Mucosa of gallbladder (tissue), 1 donor: ENCODE measurements around the gene MADD. TPM values are rescaled to one million over a fixed set of nuclear protein-coding genes. Genes with fewer than 3 reads are reported as not detected.

ENCODE experiments used
- DNase-seq: peaks from one replicate; pipeline ENCODE4 v3.0.0-alpha.2; 2020; ENCODE audit warnings: low spot score
- total RNA-seq: library from RNA; stranded (reverse); gene quantifications from one replicate; pipeline ENCODE4 v1.2.1, GENCODE V29; 2021
- donor health status: DM: no; HTN: no; CAD: no.

MADD gene
- total RNA-seq, 1 donor from 2014 or later: 57.1 TPM

- DNase-seq: no peak
Measured at GRCh38 chr11:47251751-47252150, 18.2 kb upstream of the MADD start.

DNA sequence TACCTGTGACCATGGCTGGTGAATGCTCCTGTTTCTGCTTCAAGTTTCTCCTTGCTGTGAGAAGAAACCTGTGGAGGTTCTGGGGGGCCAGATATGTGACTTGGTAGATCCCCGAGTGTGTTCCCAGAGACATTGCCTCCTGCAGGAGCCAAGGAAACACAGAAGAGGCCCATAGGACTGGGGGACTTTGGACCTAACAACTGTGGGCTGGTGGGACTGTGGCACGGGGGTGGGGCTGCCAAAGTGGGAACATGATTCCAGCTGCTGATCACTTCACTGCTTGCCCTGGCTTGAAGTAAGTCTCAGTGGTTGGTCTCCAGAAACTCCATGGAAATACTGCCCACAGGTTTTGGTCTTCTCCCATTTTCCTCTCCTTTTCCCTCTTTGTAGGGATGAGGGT lies 16.3 kb upstream of the MADD start:
- DNase-seq: no peak

DNA sequence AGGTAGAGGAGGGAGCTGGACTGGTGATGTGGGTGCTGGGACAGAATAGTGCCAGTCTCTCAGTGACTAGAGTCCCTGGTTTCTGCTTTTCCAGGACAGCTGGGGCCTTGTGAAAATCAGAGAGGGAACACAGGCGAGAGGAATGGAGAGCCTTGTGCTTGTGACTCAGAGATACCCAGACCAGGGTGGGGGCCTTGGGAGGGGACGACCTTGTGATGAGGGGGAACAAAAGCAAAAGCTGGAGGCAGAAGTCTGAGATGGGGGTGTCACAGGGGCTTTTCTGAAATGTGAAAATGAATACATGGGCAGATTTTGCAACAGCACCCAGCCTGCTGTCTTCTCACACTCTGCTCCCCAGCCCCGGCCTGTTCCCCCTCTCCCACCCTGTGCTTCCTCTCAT lies 15.5 kb upstream of the MADD start:
- no peak for DNase-seq

GRCh38 chr11:47256374-47256773 lies 13.6 kb upstream of the MADD start:
- DNase-seq: no peak

DNA sequence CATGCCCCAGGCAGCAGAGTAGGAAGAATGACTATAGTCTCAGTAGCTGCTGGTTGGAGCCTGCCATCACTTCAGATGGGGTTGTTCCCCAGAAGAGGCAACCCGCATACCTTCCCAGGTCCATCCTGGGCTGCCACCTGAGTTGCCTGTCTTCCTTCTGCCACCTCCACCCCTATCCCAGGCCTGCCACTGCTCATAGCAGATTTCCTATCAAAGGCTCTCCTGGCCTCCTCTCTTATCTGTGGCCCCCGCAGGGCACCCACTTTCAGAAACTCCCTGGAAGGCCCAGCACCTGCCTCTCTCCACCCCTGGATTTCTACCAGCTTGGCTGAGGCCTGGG lies 12.8 kb upstream of the MADD start:
- DNase-seq: no peak

DNA sequence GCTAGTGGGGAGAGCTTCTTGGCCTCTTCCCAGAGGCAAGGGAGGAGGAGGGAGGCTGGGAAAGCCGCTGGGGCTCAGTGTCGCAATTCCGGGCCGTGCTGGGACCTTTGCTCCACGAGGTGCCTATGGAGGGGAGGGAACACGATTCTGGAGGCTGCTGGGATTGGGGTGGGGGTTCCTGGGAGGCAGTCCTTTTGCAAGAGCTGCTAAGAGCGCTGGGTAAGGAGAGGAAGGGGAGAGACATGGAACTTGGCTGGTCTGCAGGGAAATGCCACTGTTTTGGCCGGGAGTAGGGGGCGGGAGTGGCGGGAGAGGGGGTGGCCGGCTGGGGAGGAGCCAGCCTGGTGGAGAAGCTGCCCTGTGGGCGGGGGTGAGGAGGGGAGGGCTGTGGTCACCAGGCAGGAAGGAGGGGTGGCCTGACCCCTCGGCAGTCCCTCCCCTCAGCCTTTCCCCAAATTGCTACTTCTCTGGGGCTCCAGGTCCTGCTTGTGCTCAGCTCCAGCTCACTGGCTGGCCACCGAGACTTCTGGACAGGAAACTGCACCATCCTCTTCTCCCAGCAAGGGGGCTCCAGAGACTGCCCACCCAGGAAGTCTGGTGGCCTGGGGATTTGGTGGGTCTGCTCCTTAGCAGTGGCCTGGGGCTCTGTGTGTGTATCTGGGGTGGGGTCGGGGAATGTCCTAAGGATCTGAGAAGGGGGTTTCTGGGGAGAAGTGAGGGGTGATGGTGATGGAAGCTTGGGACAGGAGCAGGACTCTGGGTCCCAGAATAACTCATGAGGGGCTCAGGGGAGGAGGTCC lies 12.2 kb upstream of the MADD start, which contains the start of gene NR1H3:
TSS of gene NR1H3 (plus strand) at position 480 of the 800 bp plus-strand sequence. CDS start 1,221 bp downstream, outside the sequence.
- peak; percentile 62 for DNase-seq

GRCh38 chr11:47258317-47258902 lies 11.5 kb upstream of the MADD start:
- DNase-seq: no peak

- no peak for DNase-seq
Measured at GRCh38 chr11:47259232-47259977, 10.5 kb upstream of the MADD start.

DNA sequence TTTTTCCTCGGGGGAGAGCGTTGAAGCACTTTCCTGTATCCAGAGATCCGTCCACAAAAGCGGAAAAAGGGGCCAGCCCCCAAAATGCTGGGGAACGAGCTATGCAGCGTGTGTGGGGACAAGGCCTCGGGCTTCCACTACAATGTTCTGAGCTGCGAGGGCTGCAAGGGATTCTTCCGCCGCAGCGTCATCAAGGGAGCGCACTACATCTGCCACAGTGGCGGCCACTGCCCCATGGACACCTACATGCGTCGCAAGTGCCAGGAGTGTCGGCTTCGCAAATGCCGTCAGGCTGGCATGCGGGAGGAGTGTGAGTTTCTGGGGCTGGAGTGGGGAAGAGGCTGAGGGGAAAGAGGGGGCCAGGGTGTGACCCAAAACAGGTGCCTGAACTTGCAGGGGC lies 9.6 kb upstream of the MADD start:
- no peak for DNase-seq

- no peak for DNase-seq
Measured at GRCh38 chr11:47261291-47261800, 8.6 kb upstream of the MADD start.

DNA sequence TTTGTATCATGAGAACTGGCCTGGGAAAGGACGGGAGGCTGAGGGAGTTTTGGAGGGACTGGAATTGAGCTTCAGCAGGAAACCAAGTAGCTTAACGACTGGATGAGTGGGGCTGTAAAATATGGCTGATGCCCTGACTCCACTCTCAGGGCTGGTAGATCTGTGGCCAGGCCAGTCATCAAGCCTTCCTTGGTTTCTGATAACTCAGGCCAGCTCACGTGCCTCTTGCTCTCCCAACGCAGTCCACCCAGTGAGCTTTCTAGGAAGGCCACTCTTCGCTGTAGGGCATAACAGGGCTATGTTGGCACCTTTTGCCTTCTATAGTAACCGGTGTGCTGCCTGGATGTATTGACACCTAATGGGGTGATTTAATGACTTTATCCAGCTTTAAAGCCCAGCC lies 5.8 kb upstream of the MADD start:
- DNase-seq: no peak

DNA sequence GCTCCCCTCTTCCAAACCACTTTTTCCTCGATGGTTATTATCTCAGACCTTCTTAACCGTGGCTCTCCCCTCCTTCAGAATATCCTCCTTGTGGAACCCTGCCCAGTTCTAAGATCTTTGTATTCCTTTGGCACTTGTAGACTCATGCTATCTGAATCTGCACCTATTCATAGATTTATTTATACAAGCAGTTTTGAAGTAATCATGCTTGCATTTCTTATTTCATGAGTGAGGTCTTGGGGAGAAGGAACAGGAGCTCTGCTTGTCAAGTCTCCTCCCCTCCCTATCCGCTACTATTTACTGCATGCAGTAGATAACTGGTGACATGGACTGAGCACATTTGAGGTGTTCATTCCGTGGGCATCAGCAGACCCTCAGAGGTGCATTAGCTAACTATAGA lies 5.4 kb upstream of the MADD start:
- no peak for DNase-seq

- DNase-seq: no peak
Measured at GRCh38 chr11:47267876-47268275, 2.1 kb upstream of the MADD start.

- no peak for DNase-seq
Measured at GRCh38 chr11:47268448-47269001, 1.4 kb upstream of the MADD start.

- peak; percentile 91 for DNase-seq
Measured at GRCh38 chr11:47269002-47269828, 718 bp upstream of the MADD start.

DNA sequence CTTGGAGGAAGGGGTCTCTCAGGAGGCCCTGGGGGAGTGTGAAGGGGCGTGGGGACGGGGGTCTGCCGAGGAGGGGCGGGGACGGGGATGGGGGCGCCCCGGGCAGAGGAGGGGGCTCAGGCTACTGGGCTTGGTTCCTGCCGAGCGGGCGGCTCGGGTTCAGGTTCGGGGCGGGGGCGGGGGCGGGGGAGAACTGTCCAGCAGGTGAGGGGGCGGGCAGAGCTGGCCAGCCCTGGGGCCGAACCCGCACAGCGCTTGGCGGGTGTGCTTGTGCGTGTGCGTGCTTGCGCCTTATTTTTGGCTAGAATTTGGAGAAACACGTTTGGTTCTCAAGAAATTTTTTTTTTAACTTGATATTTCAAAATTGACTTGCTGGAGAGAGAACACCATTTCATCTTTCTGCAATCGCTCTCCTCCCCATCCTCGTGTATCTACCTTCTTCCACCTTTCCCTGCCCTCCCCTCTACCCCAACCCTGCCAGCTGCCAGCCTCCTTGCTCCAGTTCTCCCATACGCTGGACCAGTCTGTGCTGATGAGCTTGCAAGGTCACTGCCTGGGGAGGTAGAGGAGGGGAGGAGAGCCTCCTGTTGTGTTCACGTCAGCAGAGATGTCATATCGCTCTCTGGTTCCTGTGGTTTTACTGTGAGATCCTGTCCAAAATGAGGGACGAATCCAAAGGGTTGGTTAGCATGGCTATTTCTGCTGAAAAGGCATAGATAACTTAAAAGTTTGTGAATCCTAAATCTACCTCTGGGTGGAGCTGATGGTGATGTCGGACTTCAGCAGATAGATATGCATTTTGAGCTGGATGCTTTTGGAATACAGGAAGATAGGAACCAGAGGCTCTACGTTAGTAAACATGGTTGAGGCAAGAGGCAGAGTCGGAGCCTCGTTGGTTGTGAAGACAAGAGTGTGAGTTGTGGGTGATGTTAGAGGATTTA lies 668 bp downstream of the MADD start:
- DNase-seq: no peak

DNA sequence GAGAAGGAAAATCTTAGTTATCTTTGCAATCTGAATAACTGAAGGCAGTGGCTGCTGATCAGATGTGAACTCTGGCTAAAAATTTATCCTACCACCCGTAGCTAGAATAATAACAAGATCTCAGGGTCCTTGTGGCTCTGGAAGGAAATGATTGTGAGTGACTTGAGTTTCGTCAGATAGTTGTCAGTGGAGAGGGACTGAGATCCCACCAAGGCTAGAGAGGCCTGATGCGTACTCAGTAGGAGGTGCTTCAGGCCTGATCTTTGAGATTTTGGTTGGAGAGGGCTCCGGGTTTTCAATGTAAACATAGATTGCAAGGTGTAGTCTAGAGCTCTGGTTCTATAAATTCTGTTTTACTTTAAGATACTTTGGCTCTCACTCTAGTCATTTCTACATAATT lies 1.4 kb downstream of the MADD start:
- no peak for DNase-seq

DNA sequence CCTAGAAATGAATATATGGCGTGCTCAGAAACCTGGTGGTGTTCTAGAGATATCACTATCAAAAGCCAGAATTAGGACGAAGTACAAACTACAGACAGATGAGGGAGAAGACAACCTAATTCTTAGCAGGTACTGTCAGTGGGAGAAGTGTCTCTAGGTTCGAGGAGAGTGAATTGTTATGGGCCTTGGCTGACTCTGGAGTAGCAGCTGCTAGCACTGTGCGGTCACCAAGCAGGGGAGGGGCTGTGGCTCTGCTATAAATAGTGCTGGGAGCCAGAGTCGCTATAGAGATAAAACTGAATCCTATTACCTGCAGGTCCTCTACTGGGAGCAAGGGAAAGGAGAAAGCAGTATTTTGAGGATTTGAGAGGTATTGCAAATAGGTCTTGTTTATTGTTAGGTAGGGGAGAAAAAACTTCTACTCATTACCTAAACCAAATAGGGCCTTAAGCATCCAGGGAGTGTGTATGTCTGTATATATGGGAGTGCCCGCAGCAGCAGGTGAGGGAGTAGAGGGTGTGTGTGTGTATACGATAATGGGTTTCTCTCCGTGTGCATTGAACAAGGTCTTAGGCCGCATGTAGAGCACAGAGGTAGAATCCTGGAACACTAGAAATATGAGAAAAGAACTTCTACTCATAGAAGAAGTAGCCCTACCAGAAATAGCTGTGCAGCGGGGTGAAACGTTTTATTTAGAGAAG lies 2.2 kb downstream of the MADD start:
- DNase-seq: no peak

DNA sequence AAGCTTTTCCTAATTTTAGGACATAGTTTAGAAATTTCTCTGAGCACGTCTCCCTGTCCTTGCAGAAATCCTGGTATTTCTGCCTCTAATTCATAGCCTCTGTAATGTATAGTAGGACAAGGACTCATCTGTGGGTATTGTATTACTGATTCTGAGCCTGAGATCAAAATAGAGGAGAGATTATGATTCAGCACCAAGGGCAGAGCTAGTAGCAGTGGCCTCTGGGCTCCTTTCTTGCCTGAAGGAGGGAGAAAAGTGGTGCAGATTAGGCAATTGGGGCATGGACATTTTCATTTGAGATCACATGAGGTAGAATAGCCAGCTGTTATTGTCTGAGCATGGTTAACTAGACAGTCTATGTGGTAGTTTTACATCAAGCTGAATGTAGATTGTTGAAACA lies 2.8 kb downstream of the MADD start:
- DNase-seq: no peak
